ENCODE data around the gene ZDHHC9.

ZDHHC9 gene

GRCh38 chrX:129833153-129833990 is 10.3 kb downstream of the ZDHHC9 start:
- no peak for TF ChIP-seq CTCF (IDR thresholded peaks at IDR 0.05; ENCODE audit: unreplicated experiment in 3 of 3)
- Mint-ChIP-seq H3K9me3 (peaks cover 4% of the 10 kb centered on the region), H3K4me1 (peaks cover 19% of the 10 kb centered on the region), H3K4me3 (no peak overlapping the region), H3K36me3 (ENCODE audit: low read depth) (peaks cover 41% of the 10 kb centered on the region), H3K27me3 (ENCODE audit: low read depth) (no peaks in the 10 kb centered on the region), H3K27ac (peak overlapping the region in 1 of 3 experiments; percentile 14)

GRCh38 chrX:129831091-129831885 is 12.4 kb downstream of the ZDHHC9 start:
- peaks cover 39% of the 10 kb centered on the region for H3K36me3 Mint-ChIP-seq (ENCODE audit: low read depth)

GRCh38 chrX:129830494-129830893 is 13.2 kb downstream of the ZDHHC9 start:
- no peaks in the 10 kb centered on the region for H3K27me3 Mint-ChIP-seq (ENCODE audit: low read depth)
- H3K36me3 Mint-ChIP-seq (ENCODE audit: low read depth), result peaks cover 47% of the 10 kb centered on the region
- no peak overlapping the region for H3K4me3 Mint-ChIP-seq
- H3K4me1 Mint-ChIP-seq, result peaks cover 19% of the 10 kb centered on the region
- TF ChIP-seq CTCF (IDR thresholded peaks at IDR 0.05; ENCODE audit: unreplicated experiment in 3 of 3), result no peak
- peak overlapping the region; percentile 58 to 86 (median 70) for H3K27ac Mint-ChIP-seq
- H3K9me3 Mint-ChIP-seq, result peaks cover 4% of the 10 kb centered on the region

More at GRCh38 chrX:129831091-129831885, 12.4 kb downstream of the ZDHHC9 start:
- Mint-ChIP-seq H3K4me3 (no peak overlapping the region), H3K4me1 (peaks cover 19% of the 10 kb centered on the region), H3K27ac (peak overlapping the region; percentile 58 to 86 (median 70)), H3K27me3 (ENCODE audit: low read depth) (no peaks in the 10 kb centered on the region), H3K9me3 (peaks cover 4% of the 10 kb centered on the region)
- TF ChIP-seq CTCF (IDR thresholded peaks at IDR 0.05; ENCODE audit: unreplicated experiment in 3 of 3), result no peak

GRCh38 chrX:129825746-129826505 is 17.8 kb downstream of the ZDHHC9 start:
- no peak for TF ChIP-seq CTCF (IDR thresholded peaks at IDR 0.05; ENCODE audit: unreplicated experiment in 3 of 3)
- H3K27me3 Mint-ChIP-seq (ENCODE audit: low read depth), result no peaks in the 10 kb centered on the region
- H3K27ac Mint-ChIP-seq, result peak overlapping the region in 2 of 3 experiments; percentile 35 to 87
- peaks cover 7% of the 10 kb centered on the region for H3K4me1 Mint-ChIP-seq
- H3K4me3 Mint-ChIP-seq, result no peak overlapping the region
- H3K36me3 Mint-ChIP-seq (ENCODE audit: low read depth), result peaks cover 54% of the 10 kb centered on the region
- peaks cover 4% of the 10 kb centered on the region for H3K9me3 Mint-ChIP-seq

GRCh38 chrX:129824620-129825019 is 19.1 kb downstream of the ZDHHC9 start:
- no peaks in the 10 kb centered on the region for H3K4me1 Mint-ChIP-seq
- no peak overlapping the region for H3K27ac Mint-ChIP-seq
- H3K9me3 Mint-ChIP-seq, result peaks cover 4% of the 10 kb centered on the region
- H3K36me3 Mint-ChIP-seq (ENCODE audit: low read depth), result peaks cover 51% of the 10 kb centered on the region
- H3K4me3 Mint-ChIP-seq, result no peak overlapping the region
- H3K27me3 Mint-ChIP-seq (ENCODE audit: low read depth), result no peaks in the 10 kb centered on the region
- TF ChIP-seq CTCF (IDR thresholded peaks at IDR 0.05; ENCODE audit: unreplicated experiment in 3 of 3), result no peak
